NOMO-1 (cell line): Measurements from ENCODE around the gene MUC6.

ENCODE experiments used
- DNase-seq, 2 experiments: peaks; one replicate each; lab custom pipeline; 2025; ENCODE audit not compliant: unreplicated experiment in 2 of 2; lab: John Stamatoyannopoulos, UW

The MUC6 gene

GRCh38 chr11:1051356-1052132, 15.0 kb upstream of the MUC6 start:
- DNase-seq = no peak

- peak; percentile 38 to 71 for DNase-seq
Measured at GRCh38 chr11:1050581-1051355, 14.2 kb upstream of the MUC6 start.

- DNase-seq = no peak
Measured at GRCh38 chr11:1049911-1050580, 13.5 kb upstream of the MUC6 start.

GRCh38 chr11:1049431-1049891, 12.9 kb upstream of the MUC6 start:
- DNase-seq = no peak

- DNase-seq = no peak
Measured at GRCh38 chr11:1049071-1049405, 12.5 kb upstream of the MUC6 start.

- DNase-seq = no peak
Measured at GRCh38 chr11:1048375-1049070, 12.0 kb upstream of the MUC6 start.

GRCh38 chr11:1047595-1048156, 11.2 kb upstream of the MUC6 start:
- no peak for DNase-seq

GRCh38 chr11:1044160-1044559, 7.6 kb upstream of the MUC6 start:
- DNase-seq = no peak

- no peak for DNase-seq
Measured at GRCh38 chr11:1043563-1044096, 7.1 kb upstream of the MUC6 start.

- DNase-seq = no peak
Measured at GRCh38 chr11:1042626-1043562, 6.4 kb upstream of the MUC6 start.

- no peak for DNase-seq
Measured at GRCh38 chr11:1041936-1042608, 5.6 kb upstream of the MUC6 start.

- no peak for DNase-seq
Measured at GRCh38 chr11:1041471-1041870, 5.0 kb upstream of the MUC6 start.

- DNase-seq = no peak
Measured at GRCh38 chr11:1041149-1041467, 4.6 kb upstream of the MUC6 start.

GRCh38 chr11:1040428-1041148, 4.1 kb upstream of the MUC6 start:
- no peak for DNase-seq

GRCh38 chr11:1039481-1040427, 3.2 kb upstream of the MUC6 start:
- no peak for DNase-seq

- DNase-seq = no peak
Measured at GRCh38 chr11:1038921-1039320, 2.4 kb upstream of the MUC6 start.

- DNase-seq = no peak
Measured at GRCh38 chr11:1038361-1038760, 1.8 kb upstream of the MUC6 start.
